Coronary artery (tissue), 2 donors: ENCODE measurements around the gene PDGFRA.
"Not testable (repeated sequence)": the region's sequence is repeated elsewhere in the genome, so short reads cannot be mapped to it uniquely, and the experiment has no call there.

ENCODE experiments used
- DNase-seq: peaks from one replicate; pipeline ENCODE4 v3.0.0-alpha.2; 2017; ENCODE audit warnings: low spot score
- H3K27ac ChIP-seq, 2 donors: fragments of 200-600 bp; sonication (generic); one replicate each; pipeline ENCODE4 v1.5.1; 2016 to 2019
- H3K4me3 ChIP-seq: fragments of 200-600 bp; sonication (generic); 2 replicates; pipeline ENCODE4 v1.5.1; 2016; ENCODE audit warnings: mild to moderate bottlenecking, moderate library complexity
- TF ChIP-seq, protein P1 (sequence below): fragments of 200-600 bp; sonication (generic); IDR thresholded peaks from one replicate; pipeline ENCODE4 v1.5.1; 2019; ENCODE audit warnings: antibody characterized with exemption

PDGFRA gene

DNA sequence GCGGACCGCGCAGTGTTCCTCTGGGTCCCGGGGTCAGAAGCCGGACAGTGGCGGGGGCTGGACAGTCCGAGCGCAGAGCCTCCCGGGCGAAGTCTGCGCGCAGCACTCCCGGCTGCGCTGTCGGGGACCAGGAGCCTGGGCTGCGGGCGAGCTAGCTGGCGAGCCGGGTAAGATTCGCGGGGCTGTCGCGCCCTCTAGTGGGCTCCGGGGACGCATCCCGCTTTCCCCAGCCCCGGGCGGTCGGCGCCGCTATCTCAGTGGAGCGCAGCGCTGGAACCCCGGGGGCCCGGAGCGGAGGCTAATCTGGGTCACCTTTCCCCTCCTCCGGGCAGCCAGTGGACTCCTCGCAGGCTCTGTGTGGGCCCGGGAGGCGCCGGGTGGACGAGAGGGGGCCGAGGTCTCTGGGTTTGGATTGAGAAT lies 4.2 kb downstream of the PDGFRA start:
- TF ChIP-seq, protein P1, sequence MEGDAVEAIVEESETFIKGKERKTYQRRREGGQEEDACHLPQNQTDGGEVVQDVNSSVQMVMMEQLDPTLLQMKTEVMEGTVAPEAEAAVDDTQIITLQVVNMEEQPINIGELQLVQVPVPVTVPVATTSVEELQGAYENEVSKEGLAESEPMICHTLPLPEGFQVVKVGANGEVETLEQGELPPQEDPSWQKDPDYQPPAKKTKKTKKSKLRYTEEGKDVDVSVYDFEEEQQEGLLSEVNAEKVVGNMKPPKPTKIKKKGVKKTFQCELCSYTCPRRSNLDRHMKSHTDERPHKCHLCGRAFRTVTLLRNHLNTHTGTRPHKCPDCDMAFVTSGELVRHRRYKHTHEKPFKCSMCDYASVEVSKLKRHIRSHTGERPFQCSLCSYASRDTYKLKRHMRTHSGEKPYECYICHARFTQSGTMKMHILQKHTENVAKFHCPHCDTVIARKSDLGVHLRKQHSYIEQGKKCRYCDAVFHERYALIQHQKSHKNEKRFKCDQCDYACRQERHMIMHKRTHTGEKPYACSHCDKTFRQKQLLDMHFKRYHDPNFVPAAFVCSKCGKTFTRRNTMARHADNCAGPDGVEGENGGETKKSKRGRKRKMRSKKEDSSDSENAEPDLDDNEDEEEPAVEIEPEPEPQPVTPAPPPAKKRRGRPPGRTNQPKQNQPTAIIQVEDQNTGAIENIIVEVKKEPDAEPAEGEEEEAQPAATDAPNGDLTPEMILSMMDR: peak; percentile 67
- peak; percentile 85 for DNase-seq
- Histone ChIP-seq H3K27ac (peak overlapping the region; percentile 85 to 93), H3K4me3 (peak overlapping the region; percentile 81)

DNA sequence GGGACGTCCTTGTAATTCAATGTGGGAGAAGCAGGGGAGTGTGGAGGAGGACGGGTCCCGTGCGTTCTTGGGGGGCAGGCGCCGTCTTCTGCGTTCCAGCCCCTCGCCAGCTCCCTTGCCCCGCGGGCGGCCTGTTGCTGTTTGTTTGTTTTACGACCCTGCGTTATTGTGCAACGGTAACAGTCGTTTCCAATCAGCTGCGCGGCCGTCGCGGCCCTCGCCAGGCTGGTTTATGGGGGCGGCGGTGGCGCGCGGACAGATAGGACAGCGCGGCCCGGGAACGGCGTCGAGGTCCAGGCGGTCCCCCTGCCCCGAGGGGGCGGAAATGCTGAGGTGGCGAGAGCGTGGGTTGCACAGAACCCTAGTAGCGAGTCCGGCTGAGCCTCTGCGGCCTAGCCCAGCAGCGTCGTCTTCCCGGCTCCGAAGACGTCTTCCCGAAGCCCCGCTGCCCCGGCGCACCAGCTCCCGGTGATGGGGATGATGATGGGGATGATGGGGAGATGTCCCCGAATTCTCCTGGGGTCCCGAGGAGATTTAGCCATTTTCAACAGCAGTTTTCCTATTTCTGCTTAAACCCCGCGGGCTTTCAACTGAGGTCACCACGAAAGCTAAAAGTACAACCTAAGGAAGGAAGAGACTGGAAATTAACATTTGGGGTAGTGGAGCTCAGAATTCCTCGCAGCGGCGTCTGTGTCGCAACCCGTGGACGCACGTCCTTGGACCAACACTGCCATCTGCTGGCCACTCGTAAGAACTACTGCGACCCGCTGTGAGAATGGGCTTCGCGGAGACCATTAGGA lies 4.8 kb downstream of the PDGFRA start:
- TF ChIP-seq, protein P1: peak; percentile 85
- peak overlapping the region; percentile 81 for H3K4me3 ChIP-seq
- DNase-seq: no peak
- peak overlapping the region; percentile 85 to 93 for H3K27ac ChIP-seq

DNA sequence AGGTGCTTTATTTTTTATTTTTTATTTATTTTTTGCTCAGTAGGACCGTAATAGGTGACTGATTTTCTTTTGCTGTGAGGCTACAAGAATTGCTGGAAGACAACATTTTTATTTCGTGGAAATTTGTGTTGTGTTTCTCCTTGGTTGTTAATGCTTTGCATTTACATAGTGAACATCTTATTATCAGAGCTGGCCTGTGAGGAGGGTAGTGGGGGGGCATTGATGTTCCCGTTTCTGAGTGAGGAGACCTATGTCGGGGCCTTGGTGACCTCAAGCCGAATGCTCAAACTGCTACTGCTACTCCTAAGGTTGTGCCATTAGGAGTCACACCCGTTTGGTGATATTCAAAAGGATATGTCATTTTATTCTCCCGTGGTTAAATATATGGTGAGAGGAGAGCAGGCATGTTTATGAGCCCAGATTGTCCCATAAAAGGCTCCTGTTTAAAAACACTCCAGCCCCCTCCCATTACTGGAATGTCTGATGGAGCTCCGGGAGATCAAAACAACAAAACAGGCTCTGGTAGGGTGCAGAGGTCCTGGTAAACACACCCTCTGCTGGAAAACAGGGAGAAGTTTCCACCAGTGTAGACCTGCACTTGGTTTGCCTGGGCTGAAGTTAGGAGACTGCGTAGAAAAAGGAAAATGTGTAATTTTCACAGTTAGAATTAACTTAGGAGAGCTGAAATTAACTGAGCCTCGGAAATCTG lies 5.6 kb downstream of the PDGFRA start:
- DNase-seq: no peak
- TF ChIP-seq, protein P1: peak; percentile 3
- Histone ChIP-seq H3K4me3 (peak overlapping the region; percentile 81), H3K27ac (peak overlapping the region; percentile 60 to 85)

DNA sequence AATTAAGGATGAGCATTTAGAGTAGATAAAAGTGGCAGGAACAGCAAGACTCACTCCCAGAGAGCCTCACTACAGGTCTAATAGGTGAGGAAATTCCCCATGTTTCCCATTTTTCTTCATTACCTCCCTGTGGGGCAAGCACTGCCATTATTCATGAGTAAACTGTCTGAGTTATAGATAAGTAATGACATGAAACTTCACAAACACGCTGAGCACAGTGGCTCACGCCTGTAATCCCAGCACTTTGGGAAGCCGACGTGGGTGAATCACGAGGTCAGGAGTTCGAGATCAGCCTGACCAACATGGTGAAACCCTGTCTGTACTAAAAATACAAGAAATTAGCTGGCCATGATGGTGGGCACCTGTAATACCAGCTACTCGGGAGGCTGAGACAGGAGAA lies 7.2 kb downstream of the PDGFRA start:
- H3K4me3 ChIP-seq, DNase-seq: not testable (repeated sequence)
- H3K27ac ChIP-seq: peak overlapping the region in 1 of 2 donors; percentile 7

DNA sequence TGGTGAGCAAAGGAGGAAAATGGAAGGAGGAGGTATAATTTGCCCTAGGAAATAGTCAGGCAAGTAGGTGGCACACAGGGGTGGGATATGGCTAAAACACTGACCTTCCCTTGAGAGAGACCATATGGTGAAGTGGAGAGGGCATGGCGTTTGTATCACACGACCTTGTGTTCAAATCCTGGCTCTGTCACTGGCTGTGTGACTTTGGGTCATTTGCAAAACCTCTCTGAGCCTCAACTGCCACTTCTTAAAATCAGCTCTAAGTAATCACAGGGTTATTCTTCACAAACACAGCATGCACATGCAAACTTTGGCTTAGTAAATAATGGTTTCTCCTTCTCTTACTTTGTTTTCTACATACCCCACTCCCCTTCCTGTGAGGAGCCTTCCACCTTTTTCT lies 8.7 kb downstream of the PDGFRA start:
- H3K27ac ChIP-seq: no peak overlapping the region
- DNase-seq: no peak
- TF ChIP-seq, protein P1: no peak
- no peak overlapping the region for H3K4me3 ChIP-seq

DNA sequence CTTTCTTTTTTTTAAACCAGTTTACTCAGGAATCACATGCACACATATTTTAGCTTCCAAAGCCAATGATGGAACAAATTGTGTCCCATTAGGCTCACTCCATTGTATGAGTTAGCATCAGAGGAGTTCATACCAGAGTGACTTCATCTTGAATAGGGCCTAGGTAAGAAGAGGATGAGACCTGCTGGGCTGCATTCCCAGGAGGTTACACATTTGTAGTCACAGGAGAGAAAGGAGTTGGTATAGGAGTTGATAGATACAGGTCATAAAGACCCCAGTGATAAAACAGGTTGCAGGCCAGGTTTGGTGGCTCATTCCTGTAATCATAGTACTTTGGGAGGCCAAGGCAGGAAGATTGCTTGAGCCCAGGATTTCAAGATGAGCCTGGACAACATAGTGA lies 9.3 kb downstream of the PDGFRA start:
- no peak for DNase-seq
- Histone ChIP-seq H3K27ac (no peak overlapping the region), H3K4me3 (no peak overlapping the region)
- TF ChIP-seq, protein P1: no peak

DNA sequence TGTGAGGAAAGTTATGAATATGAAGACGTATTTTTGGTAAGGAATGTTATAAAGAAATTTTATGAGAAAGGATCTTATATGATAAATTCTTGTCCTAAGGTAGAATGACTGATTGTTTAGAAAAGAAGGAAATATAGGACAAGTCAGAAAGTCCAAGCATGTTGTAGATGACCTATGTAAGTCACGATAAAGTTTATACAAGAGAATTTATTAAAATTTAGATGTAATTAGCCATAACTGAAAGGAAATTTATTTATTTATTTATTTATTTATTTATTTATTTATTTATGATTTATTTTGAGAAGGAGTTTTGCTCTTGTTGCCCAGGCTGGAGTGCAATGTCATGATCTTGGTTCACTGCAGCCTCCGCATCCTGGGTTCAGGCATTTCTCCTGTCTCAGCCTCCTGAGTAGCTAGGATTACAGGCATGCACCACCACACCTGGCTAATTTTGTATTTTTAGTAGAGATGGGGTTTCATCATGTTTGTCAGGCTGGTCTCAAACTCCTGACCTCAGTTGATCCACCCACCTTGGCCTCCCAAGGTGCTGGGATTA lies 12.3 kb downstream of the PDGFRA start:
- not testable (repeated sequence) for H3K27ac ChIP-seq, DNase-seq, H3K4me3 ChIP-seq

DNA sequence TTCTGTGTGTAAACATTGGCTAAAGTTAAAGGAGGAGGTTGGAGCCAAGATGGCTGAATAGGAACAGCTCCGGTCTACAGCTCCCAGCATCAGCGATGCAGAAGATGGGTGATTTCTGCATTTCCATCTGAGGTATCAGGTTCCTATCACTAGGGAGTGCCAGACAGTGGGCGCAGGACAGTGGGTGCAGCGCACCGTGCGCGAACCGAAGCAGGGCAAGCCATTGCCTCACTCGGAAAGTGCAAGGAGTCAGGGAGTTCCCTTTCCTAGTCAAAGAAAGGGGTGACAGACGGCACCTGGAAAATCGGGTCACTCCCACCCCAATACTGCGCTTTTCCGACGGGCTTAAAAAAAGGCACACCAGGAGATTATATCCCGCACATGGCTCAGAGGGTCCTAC lies 14.4 kb downstream of the PDGFRA start:
- not testable (repeated sequence) for DNase-seq, H3K27ac ChIP-seq

DNA sequence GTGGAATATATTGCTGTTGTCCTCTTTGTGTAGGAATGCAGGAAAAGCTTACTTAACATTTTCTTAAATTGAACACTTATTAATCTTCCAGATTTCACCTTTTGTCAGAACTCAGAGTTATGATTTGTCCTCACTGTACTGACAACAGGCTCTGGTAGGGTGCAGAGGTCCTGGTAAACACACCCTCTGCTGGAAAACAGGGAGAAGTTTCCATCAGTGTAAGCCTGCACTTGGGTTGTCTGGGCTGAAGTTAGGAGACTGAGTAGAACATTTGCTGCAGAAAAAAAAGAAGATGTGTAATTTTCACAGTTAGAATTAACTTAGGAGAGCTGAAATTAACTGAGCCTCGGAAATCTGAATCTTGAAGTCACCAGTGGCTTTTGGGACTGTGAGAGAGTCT lies 23.2 kb downstream of the PDGFRA start:
- DNase-seq, H3K4me3 ChIP-seq, H3K27ac ChIP-seq: not testable (repeated sequence)

More for the DNA sequence above, 14.4 kb downstream of the PDGFRA start:
- not testable (repeated sequence) for H3K4me3 ChIP-seq
